HUES6 (cell line): Measurements from ENCODE around the gene VWA8.
"Not testable (repeated sequence)": the region's sequence is repeated elsewhere in the genome, so short reads cannot be mapped to it uniquely, and the experiment has no call there.

Source experiments
- H3K27ac ChIP-seq: 2 replicates; pipeline ENCODE4 v1.7.0; 2013; ENCODE audit warnings: low read depth, mild to moderate bottlenecking, low read length, inconsistent platforms
- H3K27me3 ChIP-seq: 2 replicates; pipeline ENCODE4 v1.6.1; 2013; ENCODE audit warnings: low read length; ENCODE audit not compliant: control insufficient read depth, insufficient read depth
- H3K36me3 ChIP-seq: 2 replicates; pipeline ENCODE4 v1.6.1; 2013; ENCODE audit warnings: low read length; ENCODE audit not compliant: control insufficient read depth, insufficient read depth
- H3K4me1 ChIP-seq: 2 replicates; pipeline ENCODE4 v1.6.1; 2013; ENCODE audit warnings: low read length; ENCODE audit not compliant: control insufficient read depth, insufficient read depth
- H3K4me3 ChIP-seq: 2 replicates; pipeline ENCODE4 v1.5.1; 2013; ENCODE audit warnings: low read depth, low read length
- H3K9ac ChIP-seq: one replicate; pipeline ENCODE4 v1.6.1; 2013; ENCODE audit warnings: mild to moderate bottlenecking, low read length
- H3K9me3 ChIP-seq: 2 replicates; pipeline ENCODE4 v1.6.1; 2013; ENCODE audit warnings: low read depth, low read length; ENCODE audit not compliant: control insufficient read depth, insufficient read depth

VWA8 gene

DNA sequence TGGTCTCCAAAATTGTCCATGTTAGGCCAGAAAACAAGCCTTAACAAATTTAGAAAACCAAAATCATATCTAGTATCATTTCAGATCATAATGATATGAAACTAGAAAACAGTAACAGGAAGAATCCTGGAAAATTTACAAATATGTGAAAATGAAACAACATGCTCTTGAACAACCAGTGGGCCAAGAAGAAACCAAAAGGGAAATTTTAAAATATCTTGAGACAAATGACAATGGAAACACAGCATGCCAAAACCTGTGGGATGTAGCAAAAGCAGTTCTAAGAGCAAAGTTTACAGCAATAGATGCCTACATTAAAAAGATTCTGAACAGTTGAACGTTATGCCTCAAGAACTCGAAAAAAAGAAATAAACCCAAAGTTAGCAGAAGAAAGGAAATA, 32.6 kb downstream of the VWA8 start:
- H3K4me3 ChIP-seq, result no peak overlapping the region
- H3K4me1 ChIP-seq, result no peaks in the 10 kb centered on the region
- H3K27ac ChIP-seq, result no peak overlapping the region
- peaks cover 18% of the 10 kb centered on the region; the same call in 1 of the 2 replicates for H3K9me3 ChIP-seq
- no peak overlapping the region for H3K9ac ChIP-seq
- H3K36me3 ChIP-seq, result peaks cover 5% of the 10 kb centered on the region; the same call in 1 of the 2 replicates
- H3K27me3 ChIP-seq, result no peaks in the 10 kb centered on the region

DNA sequence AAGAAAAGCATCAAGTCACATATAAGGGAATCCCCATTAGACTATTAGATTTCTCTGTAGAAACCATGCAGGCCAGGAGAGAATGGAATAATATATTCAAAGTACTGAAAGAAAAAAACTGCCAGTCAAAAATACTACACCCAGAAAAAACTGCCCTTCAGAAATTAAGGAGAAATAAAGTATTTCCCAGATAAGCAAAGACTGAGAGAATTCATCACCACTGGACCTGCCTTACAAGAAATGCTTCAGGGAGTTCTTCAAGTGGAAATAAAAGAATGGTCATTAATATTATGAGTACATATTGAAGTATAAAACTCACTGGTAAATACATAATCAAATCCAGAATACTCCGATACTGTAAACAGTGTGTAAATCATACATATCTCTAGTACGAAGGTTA, 35.9 kb downstream of the VWA8 start:
- H3K9ac ChIP-seq, result no peak overlapping the region
- H3K9me3 ChIP-seq, result peaks cover 18% of the 10 kb centered on the region; the same call in 1 of the 2 replicates
- H3K4me1 ChIP-seq, result no peaks in the 10 kb centered on the region
- H3K36me3 ChIP-seq, result peaks cover 5% of the 10 kb centered on the region; the same call in 1 of the 2 replicates
- H3K27me3 ChIP-seq, result no peaks in the 10 kb centered on the region
- H3K4me3 ChIP-seq, result no peak overlapping the region
- H3K27ac ChIP-seq, result no peak overlapping the region

DNA sequence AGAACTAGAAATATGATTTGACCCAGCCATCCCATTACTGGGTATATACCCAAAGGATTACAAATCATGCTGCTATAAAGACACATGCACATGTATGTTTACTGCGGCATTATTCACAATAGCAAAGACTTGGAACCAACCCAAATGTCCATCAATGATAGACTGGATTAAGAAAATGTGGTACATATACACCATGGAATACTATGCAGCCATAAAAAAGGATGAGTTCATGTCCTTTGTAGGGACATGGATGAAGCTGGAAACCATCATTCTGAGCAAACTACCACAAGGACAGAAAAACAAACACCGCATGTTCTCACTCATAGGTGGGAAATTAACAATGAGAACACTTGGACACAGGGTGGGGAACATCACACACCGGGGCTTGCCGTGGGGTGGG, 38.0 kb downstream of the VWA8 start:
- H3K4me3 ChIP-seq, H3K9ac ChIP-seq, H3K27me3 ChIP-seq, H3K27ac ChIP-seq, H3K4me1 ChIP-seq, H3K36me3 ChIP-seq: not testable (repeated sequence)
- H3K9me3 ChIP-seq, result peaks cover 18% of the 10 kb centered on the region; the same call in 1 of the 2 replicates

DNA sequence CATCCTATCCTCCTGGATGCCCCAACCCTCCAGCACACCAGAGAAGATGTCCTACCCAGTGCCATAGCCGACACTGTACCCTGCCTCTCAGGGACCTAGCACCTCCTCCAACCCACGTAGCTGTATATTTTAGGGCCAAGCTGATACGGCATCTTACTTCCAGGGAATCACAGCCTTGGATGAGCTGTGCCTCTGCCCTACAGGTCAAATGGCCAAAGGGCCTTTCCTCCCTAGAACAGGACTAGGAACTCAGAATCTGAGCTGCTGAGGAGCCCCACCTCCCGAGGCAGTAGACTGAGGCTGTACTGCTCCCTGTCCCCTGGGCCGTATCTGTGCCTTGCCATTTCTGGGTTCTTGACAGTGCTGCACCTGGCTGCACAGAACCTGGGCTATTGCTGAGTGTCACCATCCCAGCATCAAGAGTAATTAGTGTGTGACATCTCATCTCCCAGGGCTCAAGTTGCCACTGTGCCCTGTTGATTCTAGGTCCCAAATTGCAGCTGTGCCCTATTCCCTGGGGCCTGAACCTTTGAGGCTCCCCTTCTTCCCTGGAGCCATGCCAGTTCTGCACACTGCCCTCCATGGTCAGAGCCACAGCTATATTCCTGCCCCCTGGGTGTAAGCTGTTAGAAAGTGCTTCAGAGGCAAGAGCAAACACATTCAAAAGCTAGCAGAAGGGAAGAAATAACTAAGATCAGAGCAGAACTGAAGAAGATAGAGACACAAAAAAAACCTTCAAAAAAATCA, 41.0 kb downstream of the VWA8 start:
- Histone ChIP-seq H3K4me1 (no peaks in the 10 kb centered on the region), H3K27ac (no peak overlapping the region), H3K9me3 (peaks cover 7% of the 10 kb centered on the region; the same call in 1 of the 2 replicates), H3K27me3 (no peaks in the 10 kb centered on the region), H3K9ac (no peak overlapping the region), H3K4me3 (no peak overlapping the region), H3K36me3 (no peaks in the 10 kb centered on the region)

DNA sequence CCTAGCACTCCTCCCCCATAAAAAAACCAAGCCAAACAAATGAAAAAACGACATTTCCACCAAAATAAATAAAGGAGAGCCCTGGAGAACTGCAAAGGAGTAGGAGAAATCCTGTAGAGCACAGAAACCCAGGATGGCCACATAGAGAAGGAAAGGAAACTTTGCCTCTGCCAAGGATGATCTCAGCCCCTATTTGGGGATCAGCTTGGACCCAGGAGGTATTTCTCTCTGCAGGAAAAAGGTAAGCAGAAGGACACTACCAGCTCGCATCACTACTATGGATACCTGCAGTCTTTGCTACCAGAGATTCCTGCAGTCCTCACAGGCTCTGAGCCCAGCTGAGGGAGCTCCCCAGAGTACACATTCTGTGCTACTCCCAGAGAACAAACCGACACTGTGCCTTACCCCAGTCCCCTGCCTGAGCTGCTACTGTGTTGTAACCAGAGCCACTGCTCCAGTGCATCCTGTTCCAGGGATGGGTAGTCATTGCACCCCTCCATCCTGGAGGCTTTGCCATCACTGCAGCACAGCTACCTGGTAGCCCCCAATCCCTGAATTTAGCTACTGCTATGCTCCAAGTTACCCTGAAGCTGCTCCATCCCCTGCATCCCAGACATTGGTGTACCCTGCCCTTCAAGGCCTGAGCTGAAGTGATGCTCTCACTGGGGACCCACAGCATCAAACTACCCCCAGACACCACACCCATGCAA, 41.7 kb downstream of the VWA8 start:
- no peak overlapping the region for H3K27ac ChIP-seq
- no peaks in the 10 kb centered on the region for H3K4me1 ChIP-seq

GRCh38 chr13:41917641-41918040, 43.3 kb downstream of the VWA8 start:
- H3K4me3 ChIP-seq, result no peak overlapping the region
- H3K27me3 ChIP-seq, result no peaks in the 10 kb centered on the region
- H3K36me3 ChIP-seq, result no peaks in the 10 kb centered on the region
- H3K9ac ChIP-seq, result no peak overlapping the region
- no peaks in the 10 kb centered on the region for H3K4me1 ChIP-seq
- no peak overlapping the region for H3K27ac ChIP-seq
- no peaks in the 10 kb centered on the region for H3K9me3 ChIP-seq

More for the DNA sequence above, 41.7 kb downstream of the VWA8 start:
- H3K9me3 ChIP-seq, result peaks cover 5% of the 10 kb centered on the region; the same call in 1 of the 2 replicates
- H3K27me3 ChIP-seq, result no peaks in the 10 kb centered on the region
- no peak overlapping the region for H3K4me3 ChIP-seq
- H3K9ac ChIP-seq, result no peak overlapping the region
- H3K36me3 ChIP-seq, result no peaks in the 10 kb centered on the region

DNA sequence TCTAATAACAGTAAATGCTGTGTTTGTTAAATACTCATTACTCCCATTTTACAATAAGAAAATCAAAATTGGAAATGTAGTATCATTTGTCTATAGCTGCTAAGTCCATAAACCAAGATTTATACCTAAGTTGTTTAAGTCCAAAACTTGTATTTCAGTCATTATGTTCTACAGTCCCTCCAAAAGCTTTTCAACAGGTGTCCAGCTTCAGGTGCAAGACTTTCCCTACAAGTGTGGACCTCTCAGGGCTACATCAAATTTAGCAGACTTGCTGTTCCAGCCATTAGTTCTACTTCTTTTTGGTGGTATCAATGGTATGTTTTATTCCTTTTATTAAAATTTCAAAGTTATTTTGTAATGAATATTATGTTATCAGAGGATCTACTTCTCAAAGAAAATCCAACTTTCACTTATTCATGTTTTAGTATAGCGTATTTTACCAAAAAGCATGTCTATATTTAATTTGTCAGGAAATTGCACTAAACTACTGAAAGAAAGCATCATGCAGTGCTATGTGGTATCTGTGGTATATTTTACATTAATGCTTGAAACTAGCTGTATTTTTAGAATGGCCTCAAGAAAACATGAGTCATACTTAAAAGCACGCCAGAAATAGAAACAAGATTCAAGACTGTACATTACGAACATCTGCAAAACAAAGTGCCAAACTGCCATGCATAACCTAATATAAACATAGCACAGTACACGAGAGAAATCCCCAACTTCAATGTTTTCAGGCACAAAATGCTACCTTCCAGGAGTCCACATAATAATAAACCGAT, 44.5 kb downstream of the VWA8 start:
- Histone ChIP-seq H3K36me3 (no peaks in the 10 kb centered on the region), H3K9me3 (no peaks in the 10 kb centered on the region), H3K9ac (no peak overlapping the region), H3K27ac (no peak overlapping the region), H3K27me3 (no peaks in the 10 kb centered on the region), H3K4me1 (no peaks in the 10 kb centered on the region), H3K4me3 (no peak overlapping the region)

GRCh38 chr13:41915081-41915480, 45.8 kb downstream of the VWA8 start:
- H3K4me1 ChIP-seq, result no peaks in the 10 kb centered on the region
- H3K4me3 ChIP-seq, result no peak overlapping the region
- no peaks in the 10 kb centered on the region for H3K36me3 ChIP-seq
- no peak overlapping the region for H3K9ac ChIP-seq
- no peaks in the 10 kb centered on the region for H3K27me3 ChIP-seq
- no peak overlapping the region for H3K27ac ChIP-seq
- no peaks in the 10 kb centered on the region for H3K9me3 ChIP-seq

GRCh38 chr13:41914552-41914951, 46.4 kb downstream of the VWA8 start:
- no peaks in the 10 kb centered on the region for H3K9me3 ChIP-seq
- H3K4me1 ChIP-seq, result no peaks in the 10 kb centered on the region
- peaks cover under 1% of the 10 kb centered on the region; the same call in 1 of the 2 replicates for H3K36me3 ChIP-seq
- H3K4me3 ChIP-seq, result no peak overlapping the region
- no peaks in the 10 kb centered on the region for H3K27me3 ChIP-seq
- no peak overlapping the region for H3K9ac ChIP-seq
- H3K27ac ChIP-seq, result no peak overlapping the region

DNA sequence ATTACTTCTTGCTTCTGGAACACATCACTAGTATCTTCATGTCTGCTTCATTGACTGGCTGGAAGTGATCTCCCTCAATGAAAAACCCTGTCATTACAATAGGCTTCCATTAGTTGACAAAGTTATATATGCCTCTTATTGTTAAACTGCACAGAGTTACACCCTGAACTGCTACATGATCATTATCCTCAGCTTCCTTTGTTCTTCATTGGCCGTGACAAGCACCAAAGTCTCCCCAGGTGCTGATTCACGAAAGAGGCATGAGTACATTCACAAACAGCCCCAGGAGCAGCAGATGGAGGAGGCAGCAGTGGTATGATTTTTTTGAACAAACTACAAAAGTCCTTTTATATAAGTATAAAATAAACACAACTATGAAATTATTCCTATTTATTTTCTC, 51.4 kb downstream of the VWA8 start:
- H3K9me3 ChIP-seq, result no peaks in the 10 kb centered on the region
- H3K27me3 ChIP-seq, result no peaks in the 10 kb centered on the region
- H3K9ac ChIP-seq, result no peak overlapping the region
- no peaks in the 10 kb centered on the region for H3K4me1 ChIP-seq
- H3K36me3 ChIP-seq, result peaks cover 12% of the 10 kb centered on the region
- H3K4me3 ChIP-seq, result no peak overlapping the region
- H3K27ac ChIP-seq, result no peak overlapping the region
